G401.6 (cell line): ENCODE measurements around the gene IGSF10.
"Not testable (repeated sequence)": the region's sequence is repeated elsewhere in the genome, so short reads cannot be mapped to it uniquely, and the experiment has no call there.

ENCODE experiments used
- FAIRE-seq: peaks from 2 replicates; lab custom pipeline; 2012; peaks lifted over from hg19 to GRCh38; lab: Jason Lieb, UNC

Gene IGSF10, protein sequence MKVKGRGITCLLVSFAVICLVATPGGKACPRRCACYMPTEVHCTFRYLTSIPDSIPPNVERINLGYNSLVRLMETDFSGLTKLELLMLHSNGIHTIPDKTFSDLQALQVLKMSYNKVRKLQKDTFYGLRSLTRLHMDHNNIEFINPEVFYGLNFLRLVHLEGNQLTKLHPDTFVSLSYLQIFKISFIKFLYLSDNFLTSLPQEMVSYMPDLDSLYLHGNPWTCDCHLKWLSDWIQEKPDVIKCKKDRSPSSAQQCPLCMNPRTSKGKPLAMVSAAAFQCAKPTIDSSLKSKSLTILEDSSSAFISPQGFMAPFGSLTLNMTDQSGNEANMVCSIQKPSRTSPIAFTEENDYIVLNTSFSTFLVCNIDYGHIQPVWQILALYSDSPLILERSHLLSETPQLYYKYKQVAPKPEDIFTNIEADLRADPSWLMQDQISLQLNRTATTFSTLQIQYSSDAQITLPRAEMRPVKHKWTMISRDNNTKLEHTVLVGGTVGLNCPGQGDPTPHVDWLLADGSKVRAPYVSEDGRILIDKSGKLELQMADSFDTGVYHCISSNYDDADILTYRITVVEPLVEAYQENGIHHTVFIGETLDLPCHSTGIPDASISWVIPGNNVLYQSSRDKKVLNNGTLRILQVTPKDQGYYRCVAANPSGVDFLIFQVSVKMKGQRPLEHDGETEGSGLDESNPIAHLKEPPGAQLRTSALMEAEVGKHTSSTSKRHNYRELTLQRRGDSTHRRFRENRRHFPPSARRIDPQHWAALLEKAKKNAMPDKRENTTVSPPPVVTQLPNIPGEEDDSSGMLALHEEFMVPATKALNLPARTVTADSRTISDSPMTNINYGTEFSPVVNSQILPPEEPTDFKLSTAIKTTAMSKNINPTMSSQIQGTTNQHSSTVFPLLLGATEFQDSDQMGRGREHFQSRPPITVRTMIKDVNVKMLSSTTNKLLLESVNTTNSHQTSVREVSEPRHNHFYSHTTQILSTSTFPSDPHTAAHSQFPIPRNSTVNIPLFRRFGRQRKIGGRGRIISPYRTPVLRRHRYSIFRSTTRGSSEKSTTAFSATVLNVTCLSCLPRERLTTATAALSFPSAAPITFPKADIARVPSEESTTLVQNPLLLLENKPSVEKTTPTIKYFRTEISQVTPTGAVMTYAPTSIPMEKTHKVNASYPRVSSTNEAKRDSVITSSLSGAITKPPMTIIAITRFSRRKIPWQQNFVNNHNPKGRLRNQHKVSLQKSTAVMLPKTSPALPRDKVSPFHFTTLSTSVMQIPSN (N-terminal part only)

GRCh38 chr3:151460774-151461450 is at the start of gene IGSF10:
IGSF10 (minus strand) TSS chr3:151461061; CDS start chr3:151458709, 2,352 bp downstream.
- FAIRE-seq: no peak

- FAIRE-seq: not testable (repeated sequence)
These were observed 48.7 kb upstream of the IGSF10 start for GRCh38 chr3:151509468-151510135.

DNA sequence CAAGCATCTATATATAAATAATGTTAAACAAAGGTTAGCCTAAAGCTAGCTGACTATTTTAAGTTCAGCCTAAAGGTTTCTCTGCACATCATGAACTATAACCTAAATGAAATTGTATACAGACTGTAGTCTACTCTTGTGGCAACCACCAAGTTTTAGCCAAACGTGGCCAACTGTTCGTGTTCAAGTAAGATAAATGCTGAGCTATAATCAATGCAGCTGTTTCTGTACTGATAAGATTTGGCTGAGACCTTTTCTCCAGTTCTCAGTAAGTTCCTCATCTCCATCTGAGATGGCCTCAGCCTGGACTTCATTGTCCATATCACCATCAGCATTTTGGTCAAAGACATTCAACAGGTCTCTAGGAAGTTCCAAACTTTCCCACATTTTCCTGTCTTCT is 43.7 kb upstream of the IGSF10 start:
- FAIRE-seq: no peak

- no peak for FAIRE-seq
These were observed 42.2 kb upstream of the IGSF10 start for GRCh38 chr3:151503074-151503473.

- FAIRE-seq: no peak
These were observed 41.2 kb upstream of the IGSF10 start for GRCh38 chr3:151501923-151502632.

DNA sequence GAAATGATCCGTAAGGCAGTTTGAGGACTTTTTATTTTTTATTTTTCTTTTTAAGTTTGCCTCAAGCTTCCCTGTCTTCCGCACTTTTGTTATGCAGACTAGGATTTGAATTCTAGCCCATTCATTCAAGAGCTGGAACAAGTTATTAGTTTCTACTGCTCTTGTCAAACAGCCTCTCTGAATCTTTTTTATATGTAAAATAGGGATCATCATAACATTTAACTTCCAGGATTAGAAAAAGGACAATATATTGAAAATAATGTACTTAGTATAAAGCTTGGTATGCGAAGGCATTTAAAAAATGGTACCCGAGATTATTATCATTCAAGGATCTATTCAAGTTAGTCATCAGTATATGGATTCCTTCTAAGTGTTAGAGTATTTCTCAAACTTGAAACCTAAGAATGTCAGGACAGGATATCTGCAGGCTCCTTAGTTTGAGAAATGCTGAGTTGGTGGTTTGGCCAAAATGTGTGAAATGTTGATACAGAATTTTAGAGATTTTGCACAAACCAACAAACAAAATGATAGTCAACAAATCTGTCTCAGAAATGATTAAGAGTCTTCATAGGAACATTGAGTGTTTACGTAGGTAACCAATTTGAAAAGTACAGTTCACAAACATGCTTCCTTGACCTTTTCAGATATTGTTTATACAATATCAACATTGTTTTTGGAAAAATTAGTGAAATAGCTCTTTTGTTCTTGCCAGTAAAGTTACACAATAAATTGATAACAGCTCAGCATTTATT is 40.5 kb upstream of the IGSF10 start:
- no peak for FAIRE-seq

DNA sequence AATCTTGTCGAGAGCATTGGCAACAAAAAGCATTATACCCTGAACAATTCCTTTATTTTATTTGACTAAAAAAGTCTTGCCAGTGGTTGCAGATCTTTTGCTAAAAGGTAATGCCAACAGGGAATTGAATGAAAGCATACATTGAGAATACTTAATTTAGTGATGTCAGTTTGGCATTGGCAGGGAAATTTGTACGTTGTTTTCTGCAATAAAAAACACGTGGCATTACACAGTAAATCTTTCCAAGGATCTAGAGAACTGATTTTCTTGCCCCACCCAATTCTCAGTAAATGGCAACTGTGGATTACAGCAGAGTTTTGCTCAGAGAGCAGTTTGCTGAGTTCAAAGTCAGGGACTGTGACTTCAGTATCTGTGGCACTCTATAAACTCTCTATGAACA is 38.3 kb upstream of the IGSF10 start:
- FAIRE-seq: no peak

DNA sequence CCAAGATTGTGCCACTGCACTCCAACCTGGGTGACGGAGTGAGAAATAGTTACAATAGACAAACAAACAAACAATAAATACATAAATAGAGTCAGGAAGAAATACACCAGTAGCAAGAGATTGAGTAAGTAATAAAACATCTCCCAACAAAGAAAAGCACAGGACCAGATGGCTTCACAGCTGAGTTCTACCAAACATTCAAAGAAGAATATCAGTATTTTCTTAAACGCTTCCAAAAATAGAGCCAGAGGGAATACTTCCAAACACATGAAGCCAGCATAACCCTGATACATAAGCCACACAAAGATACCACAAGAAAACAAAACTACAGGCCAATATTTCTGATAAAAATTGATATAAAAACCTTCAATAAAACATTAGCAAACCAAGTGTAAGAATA is 30.7 kb upstream of the IGSF10 start:
- no peak for FAIRE-seq

GRCh38 chr3:151487833-151488232 is 27.0 kb upstream of the IGSF10 start:
- not testable (repeated sequence) for FAIRE-seq

DNA sequence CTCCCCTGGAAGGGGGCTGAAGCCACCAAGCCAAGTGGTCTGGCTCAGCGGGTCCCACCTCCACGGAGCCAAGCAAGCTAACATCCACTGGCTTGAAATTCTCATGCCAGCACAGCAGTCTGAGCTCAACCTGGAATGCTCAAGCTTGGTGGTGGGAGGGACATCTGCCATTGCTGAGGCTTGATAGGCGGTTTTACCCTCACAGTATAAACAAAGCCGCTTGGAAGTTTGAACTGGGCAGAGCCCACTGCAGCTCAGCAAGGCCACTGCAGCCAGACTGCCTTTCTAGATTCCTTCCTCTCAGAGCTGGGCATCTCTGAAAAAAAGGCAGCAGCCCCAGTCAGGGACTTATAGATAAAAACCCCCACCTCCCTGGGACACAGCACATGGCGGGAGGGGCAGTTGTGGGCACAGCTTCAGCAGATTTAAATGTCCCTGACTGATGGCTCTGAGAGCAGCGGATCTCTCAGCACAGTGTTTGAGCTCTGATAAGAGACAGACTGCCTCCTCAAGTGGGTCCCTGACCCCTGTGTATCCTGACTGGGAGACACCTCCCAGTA is 23.2 kb upstream of the IGSF10 start:
- FAIRE-seq: no peak

DNA sequence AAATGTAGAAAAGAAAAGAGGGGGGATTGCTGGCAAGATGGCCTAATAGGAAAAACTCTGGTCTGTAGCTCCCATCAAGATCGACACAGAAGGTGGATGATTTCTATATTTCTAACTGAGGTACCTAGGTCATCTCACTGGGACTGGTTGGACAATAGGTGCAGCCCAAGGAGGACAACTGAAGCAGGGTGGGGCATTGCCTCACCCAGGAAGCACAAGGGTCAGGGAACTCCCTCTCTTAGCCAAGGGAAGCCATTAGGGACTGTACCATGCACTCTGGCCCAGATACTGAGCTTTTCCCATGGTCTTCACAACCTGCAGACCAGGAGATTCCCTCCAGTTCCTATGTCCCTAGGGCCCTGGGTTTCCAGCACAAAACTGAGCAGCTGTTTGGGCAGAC is 22.6 kb upstream of the IGSF10 start:
- FAIRE-seq: no peak

- FAIRE-seq: no peak
These were observed 19.6 kb upstream of the IGSF10 start for GRCh38 chr3:151480492-151480891.

- FAIRE-seq: no peak
These were observed 18.6 kb upstream of the IGSF10 start for GRCh38 chr3:151479452-151479851.

DNA sequence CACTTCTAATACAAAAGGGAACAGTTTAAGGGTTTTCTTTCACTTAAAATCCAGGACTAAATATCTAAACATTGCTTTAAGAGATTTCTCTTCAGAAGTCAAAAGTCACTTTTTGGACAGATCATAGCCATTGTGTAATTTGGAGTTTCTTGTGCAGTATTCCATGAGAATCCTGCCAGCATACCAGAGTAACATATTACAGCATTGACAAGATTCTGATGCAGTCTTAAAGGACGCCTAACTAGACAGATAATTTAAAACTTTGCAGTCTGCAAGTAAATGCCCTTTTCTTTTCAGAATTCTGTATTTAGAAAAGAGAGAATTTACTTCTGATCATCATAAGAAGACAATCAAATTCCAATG is 17.5 kb upstream of the IGSF10 start:
- no peak for FAIRE-seq

DNA sequence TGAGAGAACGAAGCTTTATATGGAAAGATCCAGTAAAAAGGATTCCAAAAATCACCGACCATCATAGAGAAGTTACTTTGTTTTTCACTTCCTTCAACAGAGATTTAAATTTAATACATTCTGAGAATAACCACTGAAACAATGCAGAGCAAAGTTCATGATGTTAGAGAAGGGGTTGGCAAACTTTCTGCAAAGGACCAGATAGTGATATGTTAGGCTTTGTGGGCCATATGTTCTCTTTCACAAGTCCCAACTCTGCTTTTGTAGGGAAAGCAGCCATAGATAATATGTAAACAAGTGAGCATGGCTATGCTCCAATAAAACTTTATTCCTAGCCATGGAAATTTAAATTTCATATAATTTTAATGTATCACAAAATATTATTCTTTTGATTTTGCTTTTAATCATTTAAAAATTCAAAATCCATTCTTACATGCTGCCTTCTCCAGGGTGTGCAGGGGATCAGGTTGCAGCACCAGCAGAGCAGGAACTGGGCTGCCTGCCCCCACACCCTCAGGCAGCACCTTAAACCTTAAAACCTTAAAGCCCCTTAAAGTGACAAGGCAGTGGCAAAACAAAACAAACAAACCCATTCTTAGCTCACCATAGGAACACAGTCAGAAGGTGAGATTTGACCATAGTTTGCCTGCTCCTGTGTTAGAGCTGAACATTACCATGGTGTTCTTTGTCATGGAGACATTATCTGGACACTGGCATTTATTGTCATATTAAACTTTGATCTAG is 16.9 kb upstream of the IGSF10 start:
- FAIRE-seq: no peak

DNA sequence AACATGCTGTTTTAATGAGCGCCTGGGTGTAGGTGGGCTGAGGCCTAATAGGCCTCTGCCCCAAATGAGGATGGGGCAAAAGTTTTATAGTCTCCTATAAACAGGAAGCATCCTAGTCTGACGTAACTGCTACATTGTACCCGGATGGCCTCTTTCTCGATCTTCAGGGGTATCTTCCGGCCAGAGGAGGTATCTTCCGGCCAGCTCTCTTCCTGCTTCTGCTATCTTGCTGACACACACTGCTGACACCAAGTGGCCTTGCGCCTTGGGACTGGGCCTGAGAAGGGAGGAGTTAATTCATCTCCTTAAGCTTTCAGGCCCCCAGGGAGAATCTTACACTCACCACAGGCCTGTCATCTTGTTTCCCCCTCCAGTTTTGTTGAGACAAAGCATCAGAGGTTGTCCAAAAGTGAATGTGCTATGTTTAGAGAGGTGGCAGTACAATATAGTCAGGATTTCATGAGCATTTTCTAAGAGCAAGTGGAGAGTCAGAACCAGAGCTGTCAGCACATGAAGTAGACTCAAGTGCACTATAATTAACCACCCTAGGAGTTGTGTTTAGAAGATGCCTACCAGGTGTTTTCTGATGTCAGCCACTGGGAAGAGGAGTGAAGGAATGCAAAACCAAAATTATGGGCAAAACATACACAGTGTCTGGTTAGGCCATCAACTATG is 15.6 kb upstream of the IGSF10 start:
- no peak for FAIRE-seq

DNA sequence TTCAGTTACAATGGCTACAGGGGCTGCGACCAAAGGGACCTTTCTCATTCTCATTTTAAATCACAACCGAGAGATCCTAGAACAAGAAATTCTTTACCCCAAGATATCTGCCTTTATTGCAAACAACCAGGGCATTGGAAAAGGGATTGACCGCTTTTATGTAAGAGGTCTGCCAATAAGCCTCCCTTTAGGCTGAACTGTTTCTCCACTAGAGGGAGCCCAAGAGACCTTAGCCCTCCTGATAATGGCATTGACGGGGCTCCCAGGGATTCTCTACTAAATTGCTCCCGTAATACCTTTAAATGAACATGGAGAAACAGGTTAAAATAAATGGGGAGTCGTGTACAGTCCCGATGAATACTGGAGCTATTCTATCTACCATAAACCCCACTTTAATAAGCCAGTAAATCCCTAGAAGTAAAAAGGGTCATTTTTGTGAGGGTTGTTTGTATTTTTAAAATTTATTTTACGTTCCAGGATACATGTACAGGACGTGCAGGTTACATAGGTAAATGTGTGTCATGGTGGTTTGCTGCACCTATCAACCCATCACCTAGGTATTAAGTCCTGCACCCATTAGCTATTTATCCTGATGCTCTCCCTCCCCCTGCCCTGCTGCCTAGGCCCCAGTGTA is 7.5 kb upstream of the IGSF10 start:
- peak; percentile 50 for FAIRE-seq

- FAIRE-seq: no peak
These were observed 6.2 kb upstream of the IGSF10 start for GRCh38 chr3:151467069-151467468.
